ENCODE measurements around the gene GSTO2.

GRCh38 chr10:104273899-104274575 lies 5.1 kb downstream of the GSTO2 start:
- TF ChIP-seq POLR2AphosphoS5 (IDR thresholded peaks at IDR 0.05; ENCODE audit: borderline replicate concordance, low read depth, low read length) (no peak), EZH2 (IDR thresholded peaks at IDR 0.05) (no peak)

All from SK-N-MC (cell line).